Measurements from ENCODE around the gene CCDC184.

The CCDC184 gene

DNA sequence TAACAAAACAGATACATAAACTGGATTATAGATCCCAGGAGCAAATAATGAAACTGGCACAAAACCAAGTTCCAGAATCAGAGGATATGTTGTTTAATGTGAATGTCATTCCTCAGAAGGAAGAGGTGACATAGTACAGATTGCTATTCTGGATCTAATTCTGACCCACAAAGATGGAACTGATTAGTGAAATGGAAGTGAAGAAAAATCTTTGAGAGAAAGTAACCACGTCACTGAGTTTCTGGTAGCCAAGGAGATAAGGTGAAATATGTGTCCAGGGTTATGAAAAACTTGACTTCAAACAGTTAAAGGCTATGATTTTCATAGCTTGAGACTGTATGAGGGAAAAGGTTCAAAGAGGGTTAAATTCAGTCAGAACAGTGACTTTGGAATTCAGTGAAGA, 11.4 kb downstream of the CCDC184 start:
- ChIA-PET CTCF (no interaction called here), POLR2A (ENCODE audit: low non-redundant PET) (no interaction called here)
- no peak for DNase-seq (ENCODE audit: low spot score)
- H3K27ac ChIP-seq, result no peak overlapping the region
- TF ChIP-seq, protein P1, sequence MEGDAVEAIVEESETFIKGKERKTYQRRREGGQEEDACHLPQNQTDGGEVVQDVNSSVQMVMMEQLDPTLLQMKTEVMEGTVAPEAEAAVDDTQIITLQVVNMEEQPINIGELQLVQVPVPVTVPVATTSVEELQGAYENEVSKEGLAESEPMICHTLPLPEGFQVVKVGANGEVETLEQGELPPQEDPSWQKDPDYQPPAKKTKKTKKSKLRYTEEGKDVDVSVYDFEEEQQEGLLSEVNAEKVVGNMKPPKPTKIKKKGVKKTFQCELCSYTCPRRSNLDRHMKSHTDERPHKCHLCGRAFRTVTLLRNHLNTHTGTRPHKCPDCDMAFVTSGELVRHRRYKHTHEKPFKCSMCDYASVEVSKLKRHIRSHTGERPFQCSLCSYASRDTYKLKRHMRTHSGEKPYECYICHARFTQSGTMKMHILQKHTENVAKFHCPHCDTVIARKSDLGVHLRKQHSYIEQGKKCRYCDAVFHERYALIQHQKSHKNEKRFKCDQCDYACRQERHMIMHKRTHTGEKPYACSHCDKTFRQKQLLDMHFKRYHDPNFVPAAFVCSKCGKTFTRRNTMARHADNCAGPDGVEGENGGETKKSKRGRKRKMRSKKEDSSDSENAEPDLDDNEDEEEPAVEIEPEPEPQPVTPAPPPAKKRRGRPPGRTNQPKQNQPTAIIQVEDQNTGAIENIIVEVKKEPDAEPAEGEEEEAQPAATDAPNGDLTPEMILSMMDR (conservative IDR thresholded peaks at IDR 0.05; ENCODE audit: low read depth), result no peak

DNA sequence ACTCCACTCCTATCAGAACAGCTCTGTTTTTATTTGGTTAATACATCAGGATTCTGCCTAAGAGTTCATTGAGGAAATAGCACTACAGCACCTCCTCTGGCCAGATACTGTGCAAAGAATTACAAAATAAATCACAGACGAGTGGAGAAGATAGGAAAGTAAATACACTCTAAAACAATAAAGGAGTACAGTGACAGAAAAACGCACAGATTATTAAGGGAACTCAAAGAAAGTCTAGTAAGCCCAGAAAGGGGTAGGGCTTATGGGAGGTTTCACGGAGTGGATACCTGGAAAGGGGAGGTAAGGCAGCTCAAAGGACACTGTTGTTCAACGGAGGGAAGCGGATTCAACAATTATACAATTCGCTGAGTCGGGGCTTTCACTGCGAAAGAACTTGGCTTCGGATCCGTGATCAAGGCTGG, 14.1 kb downstream of the CCDC184 start:
- TF ChIP-seq, protein P1 (conservative IDR thresholded peaks at IDR 0.05; ENCODE audit: low read depth), result peak; percentile 65
- no peak for DNase-seq (ENCODE audit: low spot score)
- CTCF ChIA-PET, result interaction anchor here (0.6 to 1.3 kb wide), 11 partner anchors 11 to 425 kb away, joined by 3 to 9 read pairs (median 3); partner anchors contain the start of genes CCDC184 and PFKM
- H3K27ac ChIP-seq, result peak overlapping the region; percentile 83
- POLR2A ChIA-PET (ENCODE audit: low non-redundant PET), result no interaction called here

DNA sequence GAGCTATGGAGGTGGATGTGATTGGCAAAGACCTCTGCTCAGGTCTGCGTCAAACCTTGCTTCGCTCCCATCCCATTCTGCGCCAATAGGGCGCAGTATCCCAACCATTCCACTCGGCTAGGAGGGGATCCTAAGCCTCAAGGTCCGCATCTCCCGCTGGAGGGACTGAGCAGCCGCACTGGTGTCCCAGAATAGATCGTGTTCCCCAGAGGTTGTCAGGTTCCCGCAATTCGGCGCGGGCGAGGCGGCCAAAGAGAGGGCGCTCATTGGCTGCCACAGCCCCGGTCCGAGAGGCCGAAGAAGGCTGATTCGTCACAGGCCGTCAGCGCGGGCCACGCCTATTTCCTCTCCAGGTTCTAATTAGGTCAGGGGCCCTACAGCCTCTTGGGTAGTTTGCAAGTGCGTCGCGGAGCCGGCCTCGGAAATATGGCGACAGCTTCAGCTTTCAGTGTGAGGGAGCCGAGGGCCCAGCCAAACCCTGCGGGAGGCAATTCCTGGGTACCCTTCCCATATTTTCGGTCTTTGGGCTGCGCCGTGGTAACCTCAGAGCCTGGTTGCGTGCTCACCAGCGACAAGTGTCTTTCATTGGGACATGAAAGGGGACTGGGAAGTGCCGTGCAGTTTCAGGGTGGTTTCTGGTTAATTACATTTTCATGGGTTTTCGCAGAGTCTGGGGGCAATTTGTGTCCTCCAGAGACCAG, 14.7 kb downstream of the CCDC184 start:
- TF ChIP-seq, protein P1 (conservative IDR thresholded peaks at IDR 0.05; ENCODE audit: low read depth), result no peak
- ChIA-PET POLR2A (ENCODE audit: low non-redundant PET) (interaction anchor here (0.8 kb wide), 1 partner anchor 152 kb away, joined by 6 read pairs; no protein-coding TSS in a partner anchor), CTCF (interaction anchor here (0.6 to 1.3 kb wide), 5 partner anchors 22 to 1512 kb away, joined by 3 to 9 read pairs (median 3); partner anchors contain the start of gene PFKM)
- H3K27ac ChIP-seq, result peak overlapping the region; percentile 83
- DNase-seq (ENCODE audit: low spot score), result peak; percentile 94

DNA sequence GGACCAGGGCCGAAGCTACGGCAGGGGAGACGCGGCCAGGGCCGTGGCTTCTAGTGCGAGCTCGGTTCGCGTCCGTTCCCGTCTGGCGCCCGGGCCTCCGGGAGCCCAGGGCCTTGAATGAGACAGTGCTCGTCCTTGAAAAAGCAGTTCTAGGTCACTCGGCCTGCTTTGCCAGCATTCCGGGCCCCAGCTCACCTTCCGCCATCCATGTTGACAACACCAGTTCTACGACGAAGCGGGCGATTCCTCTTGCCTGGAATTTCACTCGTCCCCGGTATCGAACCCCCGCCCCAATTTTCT, 15.2 kb downstream of the CCDC184 start:
- peak overlapping the region; percentile 83 for H3K27ac ChIP-seq
- CTCF ChIA-PET, result interaction anchor here (0.6 to 1.3 kb wide), 3 partner anchors 21 to 1511 kb away, joined by 3 to 5 read pairs (median 3); no protein-coding TSS in a partner anchor
- POLR2A ChIA-PET (ENCODE audit: low non-redundant PET), result interaction anchor here (0.8 kb wide), 1 partner anchor 152 kb away, joined by 6 read pairs; no protein-coding TSS in a partner anchor
- peak; percentile 17 for DNase-seq (ENCODE audit: low spot score)
- TF ChIP-seq, protein P1 (conservative IDR thresholded peaks at IDR 0.05; ENCODE audit: low read depth), result no peak

DNA sequence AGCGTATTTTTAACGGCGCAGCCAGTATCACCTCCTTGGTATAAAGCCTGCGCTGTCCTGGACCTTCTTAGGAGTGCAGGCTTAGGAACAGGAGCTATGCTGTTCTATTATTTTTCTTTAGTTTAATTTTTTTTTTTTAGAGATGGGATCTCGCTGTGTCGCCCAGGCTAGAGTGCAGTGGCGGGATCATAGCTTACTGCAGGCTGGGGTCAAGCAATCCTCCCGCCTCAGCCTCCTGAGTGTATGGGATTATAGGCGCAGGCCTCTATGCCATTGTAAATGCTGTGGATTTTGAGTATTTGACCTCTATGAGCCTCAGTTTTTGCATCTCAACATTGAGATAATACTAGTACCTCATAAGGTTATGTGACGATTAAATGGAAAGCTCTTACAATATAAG, 15.5 kb downstream of the CCDC184 start:
- no peak for DNase-seq (ENCODE audit: low spot score)
- TF ChIP-seq, protein P1 (conservative IDR thresholded peaks at IDR 0.05; ENCODE audit: low read depth), result no peak
- H3K27ac ChIP-seq, result peak overlapping the region; percentile 83
- CTCF ChIA-PET, result interaction anchor here (0.7 to 1.3 kb wide), 4 partner anchors 9 to 1045 kb away, joined by 3 to 5 read pairs (median 3); no protein-coding TSS in a partner anchor
- POLR2A ChIA-PET (ENCODE audit: low non-redundant PET), result interaction anchor here (0.7 to 0.8 kb wide), 2 partner anchors 151 to 1058 kb away, joined by 3 to 6 read pairs; no protein-coding TSS in a partner anchor

DNA sequence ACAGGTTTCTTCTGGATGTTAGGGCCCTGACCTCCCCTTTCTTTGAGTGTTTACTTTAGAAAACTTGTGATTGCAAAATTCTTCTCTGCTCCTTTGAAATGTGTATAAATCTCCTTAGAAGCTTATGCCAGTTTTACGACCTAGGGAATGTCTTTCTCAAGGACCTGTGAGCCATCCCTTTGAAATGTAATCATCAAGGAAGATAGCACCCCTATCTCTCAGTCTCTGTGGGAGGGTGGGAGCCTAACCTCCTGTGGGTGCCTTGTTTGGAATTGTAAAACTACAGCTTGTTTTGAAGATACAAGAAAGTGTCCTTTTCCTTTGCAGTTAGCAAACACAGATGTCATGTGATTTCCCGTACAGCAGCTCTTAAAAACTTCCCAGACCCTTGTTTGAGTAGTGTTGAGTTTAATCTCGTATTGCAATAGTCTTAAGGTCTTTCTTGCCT, 16.4 kb downstream of the CCDC184 start:
- ChIA-PET POLR2A (ENCODE audit: low non-redundant PET) (interaction anchor here (0.6 to 0.7 kb wide), 2 partner anchors 55 to 1058 kb away, joined by 3 to 4 read pairs; no protein-coding TSS in a partner anchor), CTCF (interaction anchor here (0.9 to 1.1 kb wide), 2 partner anchors 10 to 342 kb away, joined by 3 read pairs; no protein-coding TSS in a partner anchor)
- DNase-seq (ENCODE audit: low spot score), result no peak
- TF ChIP-seq, protein P1 (conservative IDR thresholded peaks at IDR 0.05; ENCODE audit: low read depth), result no peak
- H3K27ac ChIP-seq, result no peak overlapping the region

Data from RWPE1 (cell line).